Measurements from ENCODE around the gene FLNC. TPM values are rescaled to one million over a fixed set of nuclear protein-coding genes. Genes with fewer than 3 reads are reported as not detected.

Gene FLNC
- total RNA-seq, 2 experiments from 2014 or later, result 0.02 TPM

GRCh38 chr7:128840326-128841170, 10.3 kb downstream of the FLNC start:
- CTCF ChIA-PET, result interaction anchor here (1.4 kb wide), 1 partner anchor 43 kb away, joined by 4 read pairs; no protein-coding TSS in a partner anchor
- POLR2A ChIA-PET, result interaction anchor here (1.0 kb wide), 1 partner anchor 22 kb away, joined by 3 read pairs; the partner anchor contains the start of gene ATP6V1F

- CTCF ChIA-PET, result interaction anchor here (1.2 to 1.7 kb wide), 4 partner anchors 10 to 43 kb away, joined by 4 to 10 read pairs (median 6); no protein-coding TSS in a partner anchor
Measured at GRCh38 chr7:128841171-128841690, 11.0 kb downstream of the FLNC start.

GRCh38 chr7:128841921-128842673, 11.9 kb downstream of the FLNC start:
- ChIA-PET POLR2A (interaction anchor here (0.6 kb wide), 1 partner anchor 33 kb away, joined by 3 read pairs; no protein-coding TSS in a partner anchor), CTCF (interaction anchor here (0.7 to 1.7 kb wide), 9 partner anchors 11 to 51 kb away, joined by 3 to 10 read pairs (median 5); partner anchors contain the start of gene CCDC136)

More at GRCh38 chr7:128841171-128841690, 11.0 kb downstream of the FLNC start:
- POLR2A ChIA-PET, result no interaction called here

GRCh38 chr7:128842674-128843641, 12.8 kb downstream of the FLNC start:
- ChIA-PET CTCF (interaction anchor here (0.9 to 1.7 kb wide), 10 partner anchors 9 to 52 kb away, joined by 3 to 10 read pairs (median 5); partner anchors contain the start of gene CCDC136), POLR2A (no interaction called here)

- ChIA-PET CTCF (interaction anchor here (1.1 to 1.4 kb wide), 2 partner anchors 10 to 40 kb away, joined by 3 to 5 read pairs; no protein-coding TSS in a partner anchor), POLR2A (no interaction called here)
Measured at GRCh38 chr7:128843938-128844621, 13.9 kb downstream of the FLNC start.

- ChIA-PET CTCF (interaction anchor here (1.4 kb wide), 1 partner anchor 39 kb away, joined by 5 read pairs; no protein-coding TSS in a partner anchor), POLR2A (no interaction called here)
Measured at GRCh38 chr7:128844777-128845311, 14.6 kb downstream of the FLNC start.

- CTCF ChIA-PET, result no interaction called here
- POLR2A ChIA-PET, result no interaction called here
Measured at GRCh38 chr7:128845475-128845874, 15.3 kb downstream of the FLNC start.

- CTCF ChIA-PET, result no interaction called here
- POLR2A ChIA-PET, result no interaction called here
Measured at GRCh38 chr7:128845987-128846386, 15.8 kb downstream of the FLNC start.

- ChIA-PET POLR2A (no interaction called here), CTCF (no interaction called here)
Measured at GRCh38 chr7:128846781-128847444, 16.7 kb downstream of the FLNC start.

- POLR2A ChIA-PET, result no interaction called here
- CTCF ChIA-PET, result no interaction called here
Measured at GRCh38 chr7:128847721-128848211, 17.6 kb downstream of the FLNC start.

- ChIA-PET POLR2A (no interaction called here), CTCF (no interaction called here)
Measured at GRCh38 chr7:128848289-128849155, 18.3 kb downstream of the FLNC start.

- ChIA-PET POLR2A (no interaction called here), CTCF (no interaction called here)
Measured at GRCh38 chr7:128849156-128849515, 18.9 kb downstream of the FLNC start.

GRCh38 chr7:128849804-128850490, 19.7 kb downstream of the FLNC start:
- ChIA-PET POLR2A (no interaction called here), CTCF (interaction anchor here (1.0 kb wide), 1 partner anchor 34 kb away, joined by 3 read pairs; no protein-coding TSS in a partner anchor)

- CTCF ChIA-PET, result no interaction called here
- POLR2A ChIA-PET, result no interaction called here
Measured at GRCh38 chr7:128852537-128853254, 22.5 kb downstream of the FLNC start.

GRCh38 chr7:128853799-128854198, 23.6 kb downstream of the FLNC start:
- POLR2A ChIA-PET, result no interaction called here
- CTCF ChIA-PET, result no interaction called here
